ENCODE results near the gene INTS1.
"Not testable (repeated sequence)": the region's sequence is repeated elsewhere in the genome, so short reads cannot be mapped to it uniquely, and the experiment has no call there.

The INTS1 gene

GRCh38 chr7:1460821-1461645 lies 43.2 kb downstream of the INTS1 start:
- DNase-seq = no peak

- peak; percentile 23 for DNase-seq
Measured at GRCh38 chr7:1459920-1460820, 44.0 kb downstream of the INTS1 start.

GRCh38 chr7:1459512-1459892 lies 44.7 kb downstream of the INTS1 start:
- DNase-seq = peak; percentile 98

GRCh38 chr7:1458683-1459511 lies 45.3 kb downstream of the INTS1 start, which contains the start of gene MICALL2:
TSS of gene MICALL2 (minus strand) at chr7:1459470. CDS start at chr7:1459326, 144 bp downstream.
- DNase-seq = peak; percentile 48

- no peak for DNase-seq
Measured at GRCh38 chr7:1457949-1458682, 46.1 kb downstream of the INTS1 start.

- no peak for DNase-seq
Measured at GRCh38 chr7:1457059-1457948, 46.9 kb downstream of the INTS1 start.

GRCh38 chr7:1455955-1456354 lies 48.2 kb downstream of the INTS1 start:
- DNase-seq = no peak

GRCh38 chr7:1455241-1455939 lies 48.8 kb downstream of the INTS1 start:
- no peak for DNase-seq

GRCh38 chr7:1454542-1454941 lies 49.6 kb downstream of the INTS1 start:
- DNase-seq = no peak

- DNase-seq = no peak
Measured at GRCh38 chr7:1452205-1452604, 52.0 kb downstream of the INTS1 start.

GRCh38 chr7:1450987-1451386 lies 53.2 kb downstream of the INTS1 start:
- DNase-seq = no peak

- no peak for DNase-seq
Measured at GRCh38 chr7:1450431-1450830, 53.8 kb downstream of the INTS1 start.

- no peak for DNase-seq
Measured at GRCh38 chr7:1449951-1450350, 54.2 kb downstream of the INTS1 start.

GRCh38 chr7:1449501-1449900 lies 54.7 kb downstream of the INTS1 start:
- no peak for DNase-seq

GRCh38 chr7:1448958-1449357 lies 55.2 kb downstream of the INTS1 start:
- no peak for DNase-seq

- no peak for DNase-seq
Measured at GRCh38 chr7:1447551-1448244, 56.5 kb downstream of the INTS1 start.

GRCh38 chr7:1447112-1447511 lies 57.1 kb downstream of the INTS1 start:
- no peak for DNase-seq

GRCh38 chr7:1446620-1447032 lies 57.6 kb downstream of the INTS1 start:
- no peak for DNase-seq

GRCh38 chr7:1446026-1446425 lies 58.2 kb downstream of the INTS1 start:
- DNase-seq = not testable (repeated sequence)

GRCh38 chr7:1445341-1445740 lies 58.8 kb downstream of the INTS1 start:
- no peak for DNase-seq

Measured in stimulated activated CD4-positive, alpha-beta T cell treated with anti-CD3 and anti-CD28 coated beads, Interleukin-15, amount 100 ng/mL, for 24 hours (primary cell).